ENCODE results near the gene CDH23.

The CDH23 gene

GRCh38 chr10:71726580-71727104 lies 329.9 kb downstream of the CDH23 start:
- Histone ChIP-seq H3K27me3 (ENCODE audit: insufficient read depth, low read length, poor library complexity, severe bottlenecking) (no peaks in the 10 kb centered on the region), H3K36me3 (ENCODE audit: insufficient read depth, low read length) (no peaks in the 10 kb centered on the region), H3F3A (ENCODE audit: low read depth) (no peaks in the 10 kb centered on the region), H2AFZ (ENCODE audit: low read length) (no peak overlapping the region), H3K9ac (ENCODE audit: low read depth, low read length, poor library complexity, severe bottlenecking) (peak overlapping the region; percentile 38), H3K9me3 (ENCODE audit: insufficient read depth, low read depth, low read length) (no peaks in the 10 kb centered on the region), H3K4me3 (ENCODE audit: low read length, poor library complexity, severe bottlenecking) (no peak overlapping the region), H3K79me2 (ENCODE audit: insufficient read depth, low read length) (no peaks in the 10 kb centered on the region), H4K20me1 (ENCODE audit: insufficient read depth, low read length, poor library complexity, severe bottlenecking) (no peaks in the 10 kb centered on the region), H3K4me1 (ENCODE audit: insufficient read depth, low read length, poor library complexity, severe bottlenecking) (peaks cover 39% of the 10 kb centered on the region), H3K9me2 (replicated peaks; ENCODE audit: low read depth, low read length) (no peaks in the 10 kb centered on the region), H3K4me2 (ENCODE audit: low read depth, low read length, poor library complexity, severe bottlenecking) (peak overlapping the region; percentile 16)
- TF ChIP-seq CTCF (conservative IDR thresholded peaks at IDR 0.05; ENCODE audit: low read length) (no peak), EZH2phosphoT487 (IDR thresholded peaks at IDR 0.05; ENCODE audit: borderline replicate concordance) (no peak)

GRCh38 chr10:71727105-71727737 lies 330.5 kb downstream of the CDH23 start:
- Histone ChIP-seq H3K36me3 (ENCODE audit: insufficient read depth, low read length) (no peaks in the 10 kb centered on the region), H3K27me3 (ENCODE audit: insufficient read depth, low read length, poor library complexity, severe bottlenecking) (no peaks in the 10 kb centered on the region), H3K79me2 (ENCODE audit: insufficient read depth, low read length) (no peaks in the 10 kb centered on the region), H3K9me3 (ENCODE audit: insufficient read depth, low read depth, low read length) (no peaks in the 10 kb centered on the region), H3K9ac (ENCODE audit: low read depth, low read length, poor library complexity, severe bottlenecking) (peak overlapping the region; percentile 42), H3F3A (ENCODE audit: low read depth) (no peaks in the 10 kb centered on the region), H3K9me2 (replicated peaks; ENCODE audit: low read depth, low read length) (no peaks in the 10 kb centered on the region), H3K4me3 (ENCODE audit: low read length, poor library complexity, severe bottlenecking) (no peak overlapping the region), H3K4me1 (ENCODE audit: insufficient read depth, low read length, poor library complexity, severe bottlenecking) (peaks cover 39% of the 10 kb centered on the region), H4K20me1 (ENCODE audit: insufficient read depth, low read length, poor library complexity, severe bottlenecking) (no peaks in the 10 kb centered on the region), H3K4me2 (ENCODE audit: low read depth, low read length, poor library complexity, severe bottlenecking) (peak overlapping the region; percentile 29), H2AFZ (ENCODE audit: low read length) (peak overlapping the region; percentile 71; the same call in 1 of the 2 replicates)
- no peak for TF ChIP-seq EZH2phosphoT487 (IDR thresholded peaks at IDR 0.05; ENCODE audit: borderline replicate concordance)
- TF ChIP-seq CTCF (conservative IDR thresholded peaks at IDR 0.05; ENCODE audit: low read length): no peak

GRCh38 chr10:71727738-71728737 lies 331.3 kb downstream of the CDH23 start:
- Histone ChIP-seq H3K4me1 (ENCODE audit: insufficient read depth, low read length, poor library complexity, severe bottlenecking) (peaks cover 39% of the 10 kb centered on the region), H2AFZ (ENCODE audit: low read length) (peak overlapping the region; percentile 71), H3K27me3 (ENCODE audit: insufficient read depth, low read length, poor library complexity, severe bottlenecking) (no peaks in the 10 kb centered on the region), H3K4me3 (ENCODE audit: low read length, poor library complexity, severe bottlenecking) (no peak overlapping the region), H3K9ac (ENCODE audit: low read depth, low read length, poor library complexity, severe bottlenecking) (peak overlapping the region; percentile 42), H4K20me1 (ENCODE audit: insufficient read depth, low read length, poor library complexity, severe bottlenecking) (no peaks in the 10 kb centered on the region), H3K9me3 (ENCODE audit: insufficient read depth, low read depth, low read length) (no peaks in the 10 kb centered on the region), H3K36me3 (ENCODE audit: insufficient read depth, low read length) (no peaks in the 10 kb centered on the region), H3K4me2 (ENCODE audit: low read depth, low read length, poor library complexity, severe bottlenecking) (peak overlapping the region; percentile 29), H3K79me2 (ENCODE audit: insufficient read depth, low read length) (no peaks in the 10 kb centered on the region), H3K9me2 (replicated peaks; ENCODE audit: low read depth, low read length) (no peaks in the 10 kb centered on the region), H3F3A (ENCODE audit: low read depth) (no peaks in the 10 kb centered on the region)
- TF ChIP-seq CTCF (conservative IDR thresholded peaks at IDR 0.05; ENCODE audit: low read length): no peak
- no peak for TF ChIP-seq EZH2phosphoT487 (IDR thresholded peaks at IDR 0.05; ENCODE audit: borderline replicate concordance)

All from Loucy (cell line).